ENCODE results near the gene C1QTNF8. TPM values are rescaled to one million over a fixed set of nuclear protein-coding genes. Genes with fewer than 3 reads are reported as not detected.

Gene C1QTNF8
- total RNA-seq, 1 experiment from 2014 or later = 0.27 TPM

GRCh38 chr16:1080801-1081733, 15.0 kb downstream of the C1QTNF8 start:
- no peaks in the 10 kb centered on the region for H3K27me3 ChIP-seq (ENCODE audit: insufficient read depth, low read length)
- no peak overlapping the region for H2AFZ ChIP-seq (ENCODE audit: low read depth, low read length, poor library complexity, severe bottlenecking)
- TF ChIP-seq CEBPB (IDR thresholded peaks at IDR 0.05; ENCODE audit: low read depth) (no peak), FOSL1 (IDR thresholded peaks at IDR 0.05; ENCODE audit: low read depth) (no peak), ZFX (IDR thresholded peaks at IDR 0.05) (peak; percentile 32; the same call in 1 of the 2 replicates)
- H3K9me2 ChIP-seq (ENCODE audit: insufficient read depth) = no peaks in the 10 kb centered on the region
- peak overlapping the region; percentile 93 for H3K4me2 ChIP-seq (ENCODE audit: low read length)
- peak overlapping the region in 1 of 2 experiments; percentile 68; a peak in 2 of 4 replicates for H3K4me3 ChIP-seq (replicated peaks in 1 of 2; ENCODE audit: low read depth in 1 of 2, low read length in 2 of 2)
- intact Hi-C loops (cut with micrococcal nuclease) = no loop called here
- POLR2A ChIA-PET = interaction anchor here (1.5 kb wide), 1 partner anchor 12 kb away, joined by 3 read pairs; no protein-coding TSS in a partner anchor
- ATAC-seq (no peak), DNase-seq (ENCODE audit: low read depth, low spot score) (no peak)
- no peaks in the 10 kb centered on the region for H4K20me1 ChIP-seq (ENCODE audit: insufficient read depth)
- no TSS peak for BruUV-seq (replicated peaks)
- CTCF ChIA-PET = no interaction called here
- peak overlapping the region; percentile 100; the same call in 1 of the 2 replicates for H3K27ac ChIP-seq (ENCODE audit: low read depth, low read length)
- RAD21 ChIA-PET (ENCODE audit: low non-redundant PET in 1 of 2, low total read pairs in 2 of 2, uncharacterized antibody in 2 of 2, unreplicated experiment in 2 of 2) = interaction anchor here in 1 of 2 experiments (1.1 kb wide), 1 partner anchor 24 kb away, joined by 3 read pairs; no protein-coding TSS in a partner anchor
- H3K9me3 ChIP-seq (ENCODE audit: control insufficient read depth in 1 of 2, insufficient read depth in 1 of 2, low read depth in 1 of 2, low read length in 2 of 2) = peaks cover 0 to 6% of the 10 kb centered on the region in 2 experiments; a peak in 1 of 4 replicates
- H3K79me2 ChIP-seq (ENCODE audit: insufficient read depth, low read length) = peaks cover 32% of the 10 kb centered on the region
- H3K36me3 ChIP-seq (ENCODE audit: control insufficient read depth in 1 of 2, insufficient read depth in 2 of 2, low read length in 2 of 2) = peaks cover 0 to 15% of the 10 kb centered on the region in 2 experiments; a peak in 1 of 4 replicates
- H3K4me1 ChIP-seq (ENCODE audit: control insufficient read depth in 1 of 2, insufficient read depth in 2 of 2, low read length in 2 of 2) = peaks cover 66 to 90% of the 10 kb centered on the region in 2 experiments
- peak overlapping the region; percentile 93 for H3K9ac ChIP-seq (ENCODE audit: low read length)

GRCh38 chr16:1079786-1080525, 16.1 kb downstream of the C1QTNF8 start:
- Histone ChIP-seq H3K36me3 (ENCODE audit: control insufficient read depth in 1 of 2, insufficient read depth in 2 of 2, low read length in 2 of 2) (peaks cover 0 to 5% of the 10 kb centered on the region in 2 experiments; a peak in 1 of 4 replicates), H3K4me1 (ENCODE audit: control insufficient read depth in 1 of 2, insufficient read depth in 2 of 2, low read length in 2 of 2) (peaks cover 62 to 78% of the 10 kb centered on the region in 2 experiments), H4K20me1 (ENCODE audit: insufficient read depth) (no peaks in the 10 kb centered on the region), H3K27ac (ENCODE audit: low read depth, low read length) (peak overlapping the region; percentile 92; the same call in 1 of the 2 replicates), H3K4me2 (ENCODE audit: low read length) (no peak overlapping the region), H2AFZ (ENCODE audit: low read depth, low read length, poor library complexity, severe bottlenecking) (no peak overlapping the region), H3K4me3 (replicated peaks in 1 of 2; ENCODE audit: low read depth in 1 of 2, low read length in 2 of 2) (no peak overlapping the region), H3K9me2 (ENCODE audit: insufficient read depth) (no peaks in the 10 kb centered on the region), H3K9ac (ENCODE audit: low read length) (no peak overlapping the region), H3K79me2 (ENCODE audit: insufficient read depth, low read length) (peaks cover 23% of the 10 kb centered on the region), H3K27me3 (ENCODE audit: insufficient read depth, low read length) (no peaks in the 10 kb centered on the region), H3K9me3 (ENCODE audit: control insufficient read depth in 1 of 2, insufficient read depth in 1 of 2, low read depth in 1 of 2, low read length in 2 of 2) (peaks cover 0 to 4% of the 10 kb centered on the region in 2 experiments; a peak in 1 of 4 replicates)
- BruUV-seq (replicated peaks) = no TSS peak
- CTCF ChIA-PET = no interaction called here
- intact Hi-C loops (cut with micrococcal nuclease) = no loop called here
- POLR2A ChIA-PET = no interaction called here
- no peak for TF ChIP-seq SIN3A (IDR thresholded peaks at IDR 0.05; ENCODE audit: low read depth)
- no peak for TF ChIP-seq POLR2A (IDR thresholded peaks at IDR 0.05; ENCODE audit: borderline replicate concordance, extremely low read depth, insufficient read depth, insufficient read length)
- TF ChIP-seq CBX3 (IDR thresholded peaks at IDR 0.05; ENCODE audit: low read depth) = no peak
- no peak for TF ChIP-seq EZH2 (IDR thresholded peaks at IDR 0.05)
- TF ChIP-seq EZH2phosphoT487 (IDR thresholded peaks at IDR 0.05; ENCODE audit: borderline replicate concordance) = no peak
- no peak for TF ChIP-seq FOSL1 (IDR thresholded peaks at IDR 0.05; ENCODE audit: low read depth)
- no peak for TF ChIP-seq CEBPB (IDR thresholded peaks at IDR 0.05; ENCODE audit: low read depth)
- TF ChIP-seq, protein P1, sequence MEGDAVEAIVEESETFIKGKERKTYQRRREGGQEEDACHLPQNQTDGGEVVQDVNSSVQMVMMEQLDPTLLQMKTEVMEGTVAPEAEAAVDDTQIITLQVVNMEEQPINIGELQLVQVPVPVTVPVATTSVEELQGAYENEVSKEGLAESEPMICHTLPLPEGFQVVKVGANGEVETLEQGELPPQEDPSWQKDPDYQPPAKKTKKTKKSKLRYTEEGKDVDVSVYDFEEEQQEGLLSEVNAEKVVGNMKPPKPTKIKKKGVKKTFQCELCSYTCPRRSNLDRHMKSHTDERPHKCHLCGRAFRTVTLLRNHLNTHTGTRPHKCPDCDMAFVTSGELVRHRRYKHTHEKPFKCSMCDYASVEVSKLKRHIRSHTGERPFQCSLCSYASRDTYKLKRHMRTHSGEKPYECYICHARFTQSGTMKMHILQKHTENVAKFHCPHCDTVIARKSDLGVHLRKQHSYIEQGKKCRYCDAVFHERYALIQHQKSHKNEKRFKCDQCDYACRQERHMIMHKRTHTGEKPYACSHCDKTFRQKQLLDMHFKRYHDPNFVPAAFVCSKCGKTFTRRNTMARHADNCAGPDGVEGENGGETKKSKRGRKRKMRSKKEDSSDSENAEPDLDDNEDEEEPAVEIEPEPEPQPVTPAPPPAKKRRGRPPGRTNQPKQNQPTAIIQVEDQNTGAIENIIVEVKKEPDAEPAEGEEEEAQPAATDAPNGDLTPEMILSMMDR (IDR thresholded peaks at IDR 0.05 in 2 of 3, conservative IDR thresholded peaks at IDR 0.05 in 1 of 3; ENCODE audit: borderline replicate concordance in 1 of 3, insufficient read depth in 1 of 3, low read depth in 2 of 3, low read length in 2 of 3) = no peak
- TF ChIP-seq, protein P2, sequence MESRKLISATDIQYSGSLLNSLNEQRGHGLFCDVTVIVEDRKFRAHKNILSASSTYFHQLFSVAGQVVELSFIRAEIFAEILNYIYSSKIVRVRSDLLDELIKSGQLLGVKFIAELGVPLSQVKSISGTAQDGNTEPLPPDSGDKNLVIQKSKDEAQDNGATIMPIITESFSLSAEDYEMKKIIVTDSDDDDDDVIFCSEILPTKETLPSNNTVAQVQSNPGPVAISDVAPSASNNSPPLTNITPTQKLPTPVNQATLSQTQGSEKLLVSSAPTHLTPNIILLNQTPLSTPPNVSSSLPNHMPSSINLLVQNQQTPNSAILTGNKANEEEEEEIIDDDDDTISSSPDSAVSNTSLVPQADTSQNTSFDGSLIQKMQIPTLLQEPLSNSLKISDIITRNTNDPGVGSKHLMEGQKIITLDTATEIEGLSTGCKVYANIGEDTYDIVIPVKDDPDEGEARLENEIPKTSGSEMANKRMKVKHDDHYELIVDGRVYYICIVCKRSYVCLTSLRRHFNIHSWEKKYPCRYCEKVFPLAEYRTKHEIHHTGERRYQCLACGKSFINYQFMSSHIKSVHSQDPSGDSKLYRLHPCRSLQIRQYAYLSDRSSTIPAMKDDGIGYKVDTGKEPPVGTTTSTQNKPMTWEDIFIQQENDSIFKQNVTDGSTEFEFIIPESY (IDR thresholded peaks at IDR 0.05; ENCODE audit: extremely low read depth, insufficient replicate concordance, low read length) = no peak
- TF ChIP-seq ELF1 (IDR thresholded peaks at IDR 0.05; ENCODE audit: borderline replicate concordance, low read depth) = no peak
- TF ChIP-seq YY1 (IDR thresholded peaks at IDR 0.05; ENCODE audit: extremely low read depth, insufficient replicate concordance, low read depth, low read length) = no peak
- no peak for TF ChIP-seq POLR2AphosphoS5 (IDR thresholded peaks at IDR 0.05; ENCODE audit: low read depth, low read length)
- no peak for DNase-seq (ENCODE audit: low read depth, low spot score)
- RAD21 ChIA-PET (ENCODE audit: low non-redundant PET in 1 of 2, low total read pairs in 2 of 2, uncharacterized antibody in 2 of 2, unreplicated experiment in 2 of 2) = no interaction called here
- ATAC-seq = no peak
